MM.1S (cell line): ENCODE measurements around the gene PLCD4.

Experiments
- EZH2 ChIP-seq: fragments of 300-600 bp; sonication (generic); optimal IDR thresholded peaks from 2 replicates; pipeline ENCODE3; 2017; ENCODE audit warnings: low read depth, mild to moderate bottlenecking, antibody characterized with exemption, low read length, mixed read lengths
- EZH2phosphoT487 ChIP-seq: fragments of 300-600 bp; sonication (generic); IDR thresholded peaks from 2 replicates; pipeline ENCODE4 v1.6.1; 2018; ENCODE audit warnings: antibody characterized with exemption, low read length
- TF ChIP-seq, protein P1 (sequence below): fragments of 300-600 bp; sonication (generic); IDR thresholded peaks from 2 replicates; pipeline ENCODE4 v1.5.1; 2016; ENCODE audit warnings: antibody characterized with exemption, low read length, mixed read lengths

DNA sequence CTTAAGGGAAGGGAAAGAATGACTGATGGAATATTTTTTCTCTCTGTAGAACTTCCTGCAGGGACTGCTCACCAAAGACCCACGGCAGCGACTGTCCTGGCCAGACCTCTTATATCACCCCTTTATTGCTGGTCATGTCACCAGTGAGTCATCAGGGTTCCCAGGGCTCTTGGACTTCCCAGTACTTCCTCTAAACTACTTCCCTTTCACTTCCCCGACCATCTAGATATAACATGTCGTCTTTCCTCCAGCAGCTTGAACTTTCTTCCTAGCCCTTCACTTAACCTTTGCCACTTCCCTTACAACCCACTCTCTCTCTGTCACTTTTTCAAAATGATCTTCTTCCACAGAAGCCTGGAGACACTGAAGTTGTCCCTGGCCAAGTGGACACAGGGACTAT lies 71.4 kb downstream of the PLCD4 start:
- TF ChIP-seq, protein P1, sequence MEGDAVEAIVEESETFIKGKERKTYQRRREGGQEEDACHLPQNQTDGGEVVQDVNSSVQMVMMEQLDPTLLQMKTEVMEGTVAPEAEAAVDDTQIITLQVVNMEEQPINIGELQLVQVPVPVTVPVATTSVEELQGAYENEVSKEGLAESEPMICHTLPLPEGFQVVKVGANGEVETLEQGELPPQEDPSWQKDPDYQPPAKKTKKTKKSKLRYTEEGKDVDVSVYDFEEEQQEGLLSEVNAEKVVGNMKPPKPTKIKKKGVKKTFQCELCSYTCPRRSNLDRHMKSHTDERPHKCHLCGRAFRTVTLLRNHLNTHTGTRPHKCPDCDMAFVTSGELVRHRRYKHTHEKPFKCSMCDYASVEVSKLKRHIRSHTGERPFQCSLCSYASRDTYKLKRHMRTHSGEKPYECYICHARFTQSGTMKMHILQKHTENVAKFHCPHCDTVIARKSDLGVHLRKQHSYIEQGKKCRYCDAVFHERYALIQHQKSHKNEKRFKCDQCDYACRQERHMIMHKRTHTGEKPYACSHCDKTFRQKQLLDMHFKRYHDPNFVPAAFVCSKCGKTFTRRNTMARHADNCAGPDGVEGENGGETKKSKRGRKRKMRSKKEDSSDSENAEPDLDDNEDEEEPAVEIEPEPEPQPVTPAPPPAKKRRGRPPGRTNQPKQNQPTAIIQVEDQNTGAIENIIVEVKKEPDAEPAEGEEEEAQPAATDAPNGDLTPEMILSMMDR, result no peak
- TF ChIP-seq EZH2 (no peak), EZH2phosphoT487 (no peak)
